HepG2 (cell line): ENCODE data around the gene GPR137. TPM values are rescaled to one million over a fixed set of nuclear protein-coding genes. Genes with fewer than 3 reads are reported as not detected.
A peak's percentile ranks its signal among the peaks of the same experiment; 100 is the strongest.

Experiments used
- DNMT3B ChIP-seq: conservative IDR thresholded peaks from 2 replicates; pipeline ENCODE4 v1.6.1; 2016; ENCODE audit warnings: missing biosample characterization, control low read depth
- ERF ChIP-seq: IDR thresholded peaks from 2 replicates; pipeline ENCODE4 v1.6.1; 2018; ENCODE audit warnings: missing biosample characterization, missing genetic modification reagents
- GFI1 ChIP-seq: sonication (generic); formaldehyde crosslinking; IDR thresholded peaks from 2 replicates; pipeline ENCODE4 v1.5.0; 2020; ENCODE audit warnings: missing genetic modification reagents, mild to moderate bottlenecking, borderline replicate concordance
- NR3C1 ChIP-seq: sonication (generic); formaldehyde crosslinking; IDR thresholded peaks from 2 replicates; pipeline ENCODE4 v1.4.0; 2020; ENCODE audit warnings: missing genetic modification reagents
- SALL2 ChIP-seq: sonication (generic); formaldehyde crosslinking; IDR thresholded peaks from 2 replicates; pipeline ENCODE4 v1.8.1; 2023; ENCODE audit warnings: mild to moderate bottlenecking, missing genetic modification reagents, inconsistent platforms
- SP2 ChIP-seq: sonication (generic); formaldehyde crosslinking; IDR thresholded peaks from 2 replicates; pipeline ENCODE4 v1.5.1; 2020; ENCODE audit warnings: mild to moderate bottlenecking, missing genetic modification reagents
- TCF12 ChIP-seq, 2 experiments: fragments of 450-650 bp in 1 of 2; sonication (generic) in 1 of 2; formaldehyde crosslinking in 1 of 2; IDR thresholded peaks; 2 replicates each; pipeline versions ENCODE4 v1.6.1 to v1.8.0; 2017 to 2022; ENCODE audit warnings: antibody characterized with exemption in 1 of 2, mild to moderate bottlenecking in 1 of 2, missing genetic modification reagents in 1 of 2, moderate library complexity in 1 of 2
- ZBTB21 ChIP-seq: sonication (generic); formaldehyde crosslinking; IDR thresholded peaks from 2 replicates; pipeline ENCODE4 v1.4.0; 2020; ENCODE audit warnings: missing genetic modification reagents
- ZBTB7A ChIP-seq: sonication (generic); formaldehyde crosslinking; IDR thresholded peaks from 2 replicates; pipeline ENCODE4 v1.8.0; 2022; ENCODE audit warnings: mild to moderate bottlenecking, missing genetic modification reagents
- ZFP82 ChIP-seq: sonication (generic); formaldehyde crosslinking; IDR thresholded peaks from 2 replicates; pipeline ENCODE4 v1.5.1; 2020; ENCODE audit warnings: mild to moderate bottlenecking, missing genetic modification reagents, borderline replicate concordance
- ZFP90 ChIP-seq: sonication (generic); formaldehyde crosslinking; IDR thresholded peaks from 2 replicates; pipeline ENCODE4 v1.8.0; 2022; ENCODE audit warnings: missing genetic modification reagents, mild to moderate bottlenecking, inconsistent platforms, borderline replicate concordance
- ZKSCAN5 ChIP-seq: sonication (generic); formaldehyde crosslinking; IDR thresholded peaks from 2 replicates; pipeline ENCODE4 v1.5.1; 2020; ENCODE audit warnings: mild to moderate bottlenecking, missing genetic modification reagents
- ZNF136 ChIP-seq: sonication (generic); formaldehyde crosslinking; IDR thresholded peaks from 2 replicates; pipeline ENCODE4 v1.8.1; 2022; ENCODE audit warnings: low read depth, mild to moderate bottlenecking, moderate library complexity, missing genetic modification reagents
- ZNF235 ChIP-seq: sonication (generic); formaldehyde crosslinking; IDR thresholded peaks from 2 replicates; pipeline ENCODE4 v1.8.1; 2023; ENCODE audit warnings: mild to moderate bottlenecking, missing genetic modification reagents, borderline replicate concordance
- ZNF256 ChIP-seq: sonication (generic); formaldehyde crosslinking; conservative IDR thresholded peaks from 2 replicates; pipeline ENCODE4 v1.4.0; 2020; ENCODE audit warnings: missing genetic modification reagents
- ZNF292 ChIP-seq: sonication (generic); formaldehyde crosslinking; IDR thresholded peaks from 2 replicates; pipeline ENCODE4 v1.8.1; 2022; ENCODE audit warnings: mild to moderate bottlenecking, low read depth, missing genetic modification reagents, borderline replicate concordance
- ZNF354B ChIP-seq: sonication (generic); formaldehyde crosslinking; IDR thresholded peaks from 2 replicates; pipeline ENCODE4 v1.8.0; 2022; ENCODE audit warnings: mild to moderate bottlenecking, missing genetic modification reagents
- ZNF441 ChIP-seq: sonication (generic); formaldehyde crosslinking; IDR thresholded peaks from 2 replicates; pipeline ENCODE4 v1.7.0; 2021; ENCODE audit warnings: missing genetic modification reagents, borderline replicate concordance
- ZNF446 ChIP-seq: sonication (generic); formaldehyde crosslinking; IDR thresholded peaks from 2 replicates; pipeline ENCODE4 v1.5.0; 2020; ENCODE audit warnings: mild to moderate bottlenecking, missing genetic modification reagents
- ZNF709 ChIP-seq: sonication (generic); formaldehyde crosslinking; IDR thresholded peaks from 2 replicates; pipeline ENCODE4 v1.5.0; 2020; ENCODE audit warnings: mild to moderate bottlenecking, missing genetic modification reagents
- ZNF775 ChIP-seq: sonication (generic); formaldehyde crosslinking; IDR thresholded peaks from 2 replicates; pipeline ENCODE4 v1.4.0; 2020; ENCODE audit warnings: missing genetic modification reagents, mild to moderate bottlenecking, moderate library complexity, borderline replicate concordance
- ZNF841 ChIP-seq: sonication (generic); formaldehyde crosslinking; IDR thresholded peaks from 2 replicates; pipeline ENCODE4 v1.8.1; 2023; ENCODE audit warnings: missing genetic modification reagents, borderline replicate concordance
- ZNF878 ChIP-seq: sonication (generic); formaldehyde crosslinking; IDR thresholded peaks from 2 replicates; pipeline ENCODE4 v1.8.1; 2023; ENCODE audit warnings: mild to moderate bottlenecking, missing genetic modification reagents, moderate library complexity
- ZSCAN30 ChIP-seq: sonication (generic); formaldehyde crosslinking; IDR thresholded peaks from 2 replicates; pipeline ENCODE4 v1.5.0; 2020; ENCODE audit warnings: mild to moderate bottlenecking, missing genetic modification reagents
- polyA plus RNA-seq, 8 experiments: library from polyadenylated mRNA; depleted of rRNA in 3 of 8; stranded (reverse) in 7 of 8; unstranded in 1 of 8; fragments of >200 nt; fragmentation: Illumina TruSeq in 4 of 8; extraction: Trizol in 4 of 8; gene quantifications; 2 replicates each; pipeline versions ENCODE4 v1.2.1 to v1.2.3, GENCODE V29; 2011 to 2016; ENCODE audit warnings: low read depth in 4 of 8, missing spikeins in 1 of 8, mixed read lengths in 1 of 8; ENCODE audit not compliant: insufficient read depth in 1 of 8
- total RNA-seq, 5 experiments: library from RNA; depleted of rRNA; stranded (reverse); fragments of >200 nt; fragmentation: Illumina TruSeq; extraction: Trizol; gene quantifications; 2 replicates each; pipeline ENCODE4 v1.2.3, GENCODE V29; 2016; ENCODE audit warnings: low read depth in 1 of 5
- TF ChIP-seq, protein P1 (sequence below): IDR thresholded peaks from 2 replicates; pipeline ENCODE4 v1.6.1; 2012; ENCODE audit warnings: low read depth, low read length, improper control_type of control experiment
- TF ChIP-seq, protein P2 (sequence below): sonication (generic); formaldehyde crosslinking; conservative IDR thresholded peaks from 2 replicates; pipeline ENCODE4 v1.4.0; 2020; ENCODE audit warnings: missing genetic modification reagents
- TF ChIP-seq, protein P3 (sequence below): IDR thresholded peaks from 2 replicates; pipeline ENCODE4 v1.6.1; 2016; ENCODE audit warnings: missing compliant biosample characterization, missing genetic modification reagents, borderline replicate concordance

The GPR137 gene
- total and polyA plus RNA-seq, 2 of the 13 experiments (the other 11 are each of a cell fraction or from before 2014, with no cell fraction given): 8.5 to 13.2 TPM

DNA sequence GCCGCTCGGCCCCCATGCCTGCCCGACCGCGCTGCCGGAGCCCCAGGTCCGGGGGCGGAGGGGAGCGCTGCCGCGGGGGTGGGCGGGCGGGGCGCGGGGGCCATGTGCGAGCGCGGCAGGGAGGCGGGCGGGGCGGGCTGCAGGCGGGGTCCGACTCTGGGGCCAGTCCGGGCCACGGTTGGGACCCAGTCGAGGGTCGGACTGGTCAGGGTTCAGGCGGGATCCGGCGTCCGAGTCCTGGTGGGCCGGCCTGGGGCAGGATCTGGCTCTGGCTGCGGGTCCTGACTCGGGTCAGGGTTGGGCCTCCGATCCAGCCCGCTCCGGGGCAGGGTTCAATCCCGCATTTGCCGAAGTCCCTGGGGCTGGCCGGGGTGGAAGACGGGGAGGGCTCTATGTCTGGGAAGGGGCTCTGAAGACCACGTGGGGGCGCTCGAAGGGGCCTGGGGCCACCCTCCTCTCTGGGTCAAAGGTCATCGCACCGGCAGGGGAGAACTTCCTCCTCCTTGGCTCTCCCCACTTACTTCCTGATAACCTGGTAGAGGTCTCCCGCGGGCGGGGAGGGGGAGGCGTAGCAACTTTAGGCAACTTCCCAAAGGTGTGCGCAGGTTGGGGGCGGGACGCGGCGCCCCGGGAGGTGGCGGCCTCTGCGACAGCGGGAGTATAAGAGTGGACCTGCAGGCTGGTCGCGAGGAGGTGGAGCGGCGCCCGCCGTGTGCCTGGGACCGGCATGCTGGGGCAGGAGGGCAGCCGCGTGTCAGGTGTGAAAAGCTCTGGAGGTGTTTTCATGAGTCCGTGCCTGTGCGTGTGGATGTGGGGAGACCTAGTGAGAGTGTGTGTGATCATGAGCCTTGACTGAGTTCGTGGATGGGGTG is 20.3 kb downstream of the GPR137 start (continued):
- TF ChIP-seq ZKSCAN5 (CRISPR knock-in tag) (no peak), ERF (CRISPR knock-in tag) (no peak), GFI1 (CRISPR knock-in tag) (no peak), NR3C1 (CRISPR knock-in tag) (no peak), SALL2 (peak; percentile 28; the same call in 1 of the 2 replicates), ZBTB7A (0 out of 2 replicates have a peak, but pooled peaks have one; percentile 28), ZNF136 (CRISPR knock-in tag) (no peak), ZNF441 (no peak), ZNF235 (CRISPR knock-in tag) (no peak), ZNF841 (no peak), TCF12 (IDR thresholded peaks at IDR 0.05) (no peak), TCF12 (CRISPR knock-in tag; IDR thresholded peaks at IDR 0.05) (peak; percentile 64; the same call in 1 of the 2 replicates), ZNF775 (CRISPR knock-in tag) (no peak), ZNF446 (CRISPR knock-in tag) (0 out of 2 replicates have a peak, but pooled peaks have one; percentile 27), DNMT3B (no peak; the same call in 1 of the 2 replicates), ZNF256 (no peak), ZNF878 (CRISPR knock-in tag) (no peak), ZNF354B (CRISPR knock-in tag) (no peak), ZFP90 (CRISPR knock-in tag) (no peak), SP2 (peak; percentile 38; the same call in 1 of the 2 replicates), ZFP82 (CRISPR knock-in tag) (0 out of 2 replicates have a peak, but pooled peaks have one; percentile 59), ZSCAN30 (CRISPR knock-in tag) (no peak), ZNF292 (CRISPR knock-in tag) (peak; percentile 47; the same call in 1 of the 2 replicates), ZNF709 (CRISPR knock-in tag) (peak; percentile 32; the same call in 1 of the 2 replicates), ZBTB21 (no peak)
- TF ChIP-seq, protein P1, sequence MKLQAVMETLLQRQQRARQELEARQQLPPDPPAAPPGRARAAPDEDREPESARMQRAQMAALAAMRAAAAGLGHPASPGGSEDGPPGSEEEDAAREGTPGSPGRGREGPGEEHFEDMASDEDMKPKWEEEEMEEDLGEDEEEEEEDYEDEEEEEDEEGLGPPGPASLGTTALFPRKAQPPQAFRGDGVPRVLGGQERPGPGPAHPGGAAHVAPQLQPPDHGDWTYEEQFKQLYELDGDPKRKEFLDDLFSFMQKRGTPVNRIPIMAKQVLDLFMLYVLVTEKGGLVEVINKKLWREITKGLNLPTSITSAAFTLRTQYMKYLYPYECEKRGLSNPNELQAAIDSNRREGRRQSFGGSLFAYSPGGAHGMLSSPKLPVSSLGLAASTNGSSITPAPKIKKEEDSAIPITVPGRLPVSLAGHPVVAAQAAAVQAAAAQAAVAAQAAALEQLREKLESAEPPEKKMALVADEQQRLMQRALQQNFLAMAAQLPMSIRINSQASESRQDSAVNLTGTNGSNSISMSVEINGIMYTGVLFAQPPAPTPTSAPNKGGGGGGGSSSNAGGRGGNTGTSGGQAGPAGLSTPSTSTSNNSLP: no peak
- TF ChIP-seq, protein P2, sequence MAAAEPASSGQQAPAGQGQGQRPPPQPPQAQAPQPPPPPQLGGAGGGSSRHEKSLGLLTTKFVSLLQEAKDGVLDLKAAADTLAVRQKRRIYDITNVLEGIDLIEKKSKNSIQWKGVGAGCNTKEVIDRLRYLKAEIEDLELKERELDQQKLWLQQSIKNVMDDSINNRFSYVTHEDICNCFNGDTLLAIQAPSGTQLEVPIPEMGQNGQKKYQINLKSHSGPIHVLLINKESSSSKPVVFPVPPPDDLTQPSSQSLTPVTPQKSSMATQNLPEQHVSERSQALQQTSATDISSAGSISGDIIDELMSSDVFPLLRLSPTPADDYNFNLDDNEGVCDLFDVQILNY (CRISPR knock-in tag): no peak
- TF ChIP-seq, protein P3, sequence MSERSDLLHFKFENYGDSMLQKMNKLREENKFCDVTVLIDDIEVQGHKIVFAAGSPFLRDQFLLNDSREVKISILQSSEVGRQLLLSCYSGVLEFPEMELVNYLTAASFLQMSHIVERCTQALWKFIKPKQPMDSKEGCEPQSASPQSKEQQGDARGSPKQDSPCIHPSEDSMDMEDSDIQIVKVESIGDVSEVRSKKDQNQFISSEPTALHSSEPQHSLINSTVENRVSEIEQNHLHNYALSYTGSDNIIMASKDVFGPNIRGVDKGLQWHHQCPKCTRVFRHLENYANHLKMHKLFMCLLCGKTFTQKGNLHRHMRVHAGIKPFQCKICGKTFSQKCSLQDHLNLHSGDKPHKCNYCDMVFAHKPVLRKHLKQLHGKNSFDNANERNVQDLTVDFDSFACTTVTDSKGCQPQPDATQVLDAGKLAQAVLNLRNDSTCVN (CRISPR knock-in tag): no peak; the same call in 1 of the 2 replicates
